Neural progenitor cell (in vitro differentiated cells): Measurements from ENCODE around the gene AADACL4. TPM values are rescaled to one million over a fixed set of nuclear protein-coding genes. Genes with fewer than 3 reads are reported as not detected.
A peak's percentile ranks its signal among the peaks of the same experiment; 100 is the strongest.
"Not testable (repeated sequence)": the region's sequence is repeated elsewhere in the genome, so short reads cannot be mapped to it uniquely, and the experiment has no call there.

Experiments used
- DNase-seq: peaks from one replicate; pipeline ENCODE4 v3.0.0-alpha.2; 2016; ENCODE audit warnings: low spot score
- H2AFZ ChIP-seq: fragments of 200-600 bp; sonication (generic); replicated peaks from 2 replicates; pipeline ENCODE4 v1.6.1; 2016; ENCODE audit warnings: antibody characterized with exemption
- H3F3A ChIP-seq: fragments of 200-600 bp; sonication (generic); 2 replicates; pipeline ENCODE4 v1.6.1; 2016; ENCODE audit warnings: antibody characterized with exemption, low read depth
- H3K27ac ChIP-seq: fragments of 200-600 bp; sonication (generic); 2 replicates; pipeline ENCODE4 v1.5.1; 2016; ENCODE audit warnings: mild to moderate bottlenecking
- H3K27me3 ChIP-seq: fragments of 200-600 bp; sonication (generic); 2 replicates; pipeline ENCODE4 v1.6.1; 2016; ENCODE audit warnings: mild to moderate bottlenecking, moderate library complexity
- H3K36me3 ChIP-seq: fragments of 200-600 bp; sonication (generic); 2 replicates; pipeline ENCODE4 v1.5.1; 2016
- H3K4me1 ChIP-seq: fragments of 200-600 bp; sonication (generic); 2 replicates; pipeline ENCODE4 v1.6.1; 2016; ENCODE audit warnings: mixed run types
- H3K4me2 ChIP-seq: fragments of 200-600 bp; sonication (generic); 2 replicates; pipeline ENCODE4 v1.6.1; 2016
- H3K4me3 ChIP-seq: fragments of 200-600 bp; sonication (generic); 2 replicates; pipeline ENCODE4 v1.5.1; 2016
- H3K79me2 ChIP-seq: fragments of 200-600 bp; sonication (generic); 2 replicates; pipeline ENCODE4 v1.6.1; 2016; ENCODE audit warnings: low read depth
- H3K9ac ChIP-seq: fragments of 200-600 bp; sonication (generic); 2 replicates; pipeline ENCODE4 v1.6.1; 2016
- H3K9me3 ChIP-seq: fragments of 200-600 bp; sonication (generic); 2 replicates; pipeline ENCODE4 v1.5.1; 2016; ENCODE audit warnings: low read depth
- H4K20me1 ChIP-seq: fragments of 200-600 bp; sonication (generic); 2 replicates; pipeline ENCODE4 v1.6.1; 2016; ENCODE audit warnings: low read depth
- H3K27ac Mint-ChIP-seq: 3 replicates; pipeline ENCODE4 v1.8.0; 2021; ENCODE audit warnings: mixed read lengths
- H3K27me3 Mint-ChIP-seq: 2 replicates; pipeline ENCODE4 v1.8.0; 2022; ENCODE audit warnings: low read depth, mild to moderate bottlenecking, inconsistent platforms, moderate library complexity, mixed read lengths; ENCODE audit not compliant: insufficient read depth
- H3K36me3 Mint-ChIP-seq: 3 replicates; pipeline ENCODE4 v1.8.0; 2021; ENCODE audit warnings: mixed read lengths
- H3K4me1 Mint-ChIP-seq: 3 replicates; pipeline ENCODE4 v1.8.0; 2021; ENCODE audit warnings: mixed read lengths
- H3K4me3 Mint-ChIP-seq: 3 replicates; pipeline ENCODE4 v1.8.0; 2021; ENCODE audit warnings: mild to moderate bottlenecking, moderate library complexity, mixed read lengths
- H3K9me3 Mint-ChIP-seq: 3 replicates; pipeline ENCODE4 v1.8.0; 2020; ENCODE audit warnings: mixed read lengths
- EZH2 ChIP-seq: fragments of 200-600 bp; sonication (generic); IDR thresholded peaks from 2 replicates; pipeline ENCODE4 v1.6.1; 2017; ENCODE audit warnings: antibody characterized with exemption, mild to moderate bottlenecking, moderate library complexity
- EZH2phosphoT487 ChIP-seq: fragments of 200-600 bp; sonication (generic); IDR thresholded peaks from 2 replicates; pipeline ENCODE4 v1.6.1; 2017; ENCODE audit warnings: antibody characterized with exemption
- total RNA-seq: library from RNA; depleted of rRNA; stranded (reverse); fragments of >200 nt; gene quantifications from 2 replicates; pipeline ENCODE4 v1.2.3, GENCODE V29; 2015; ENCODE audit warnings: low replicate concordance
- TF ChIP-seq, protein P1 (sequence below): fragments of 200-600 bp; sonication (generic); IDR thresholded peaks from 2 replicates; pipeline ENCODE4 v1.5.1; 2017; ENCODE audit warnings: antibody characterized with exemption, mild to moderate bottlenecking

AADACL4 gene
- total RNA-seq, 1 donor from 2014 or later = not detected

DNA sequence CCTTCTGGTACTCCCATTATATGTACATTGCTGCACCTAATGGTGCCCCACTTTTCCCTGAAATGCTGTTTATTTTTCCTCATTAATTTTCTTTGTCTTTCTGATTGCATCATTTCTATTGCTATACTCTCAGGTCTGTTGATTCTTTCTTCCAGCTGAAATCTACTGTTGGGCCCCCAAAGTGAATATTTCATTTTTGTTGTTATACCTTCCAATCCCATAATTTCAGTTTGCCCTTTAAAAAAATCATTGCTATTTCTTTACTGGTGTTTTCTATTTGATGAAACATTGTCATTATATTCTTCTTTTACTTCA lies 3.0 kb upstream of the AADACL4 start:
- peaks cover 4% of the 10 kb centered on the region for H3K27me3 Mint-ChIP-seq
- no peaks in the 10 kb centered on the region for H3F3A ChIP-seq
- no peaks in the 10 kb centered on the region for H3K79me2 ChIP-seq
- no peak overlapping the region for H3K4me2 ChIP-seq
- no peak overlapping the region for H3K9ac ChIP-seq
- H3K27ac ChIP-seq = no peak overlapping the region
- H3K36me3 ChIP-seq = no peaks in the 10 kb centered on the region
- no peaks in the 10 kb centered on the region for H3K27me3 ChIP-seq
- no peak overlapping the region for H3K4me3 ChIP-seq
- no peaks in the 10 kb centered on the region for H3K36me3 Mint-ChIP-seq
- TF ChIP-seq EZH2 (no peak), EZH2phosphoT487 (no peak)
- TF ChIP-seq, protein P1, sequence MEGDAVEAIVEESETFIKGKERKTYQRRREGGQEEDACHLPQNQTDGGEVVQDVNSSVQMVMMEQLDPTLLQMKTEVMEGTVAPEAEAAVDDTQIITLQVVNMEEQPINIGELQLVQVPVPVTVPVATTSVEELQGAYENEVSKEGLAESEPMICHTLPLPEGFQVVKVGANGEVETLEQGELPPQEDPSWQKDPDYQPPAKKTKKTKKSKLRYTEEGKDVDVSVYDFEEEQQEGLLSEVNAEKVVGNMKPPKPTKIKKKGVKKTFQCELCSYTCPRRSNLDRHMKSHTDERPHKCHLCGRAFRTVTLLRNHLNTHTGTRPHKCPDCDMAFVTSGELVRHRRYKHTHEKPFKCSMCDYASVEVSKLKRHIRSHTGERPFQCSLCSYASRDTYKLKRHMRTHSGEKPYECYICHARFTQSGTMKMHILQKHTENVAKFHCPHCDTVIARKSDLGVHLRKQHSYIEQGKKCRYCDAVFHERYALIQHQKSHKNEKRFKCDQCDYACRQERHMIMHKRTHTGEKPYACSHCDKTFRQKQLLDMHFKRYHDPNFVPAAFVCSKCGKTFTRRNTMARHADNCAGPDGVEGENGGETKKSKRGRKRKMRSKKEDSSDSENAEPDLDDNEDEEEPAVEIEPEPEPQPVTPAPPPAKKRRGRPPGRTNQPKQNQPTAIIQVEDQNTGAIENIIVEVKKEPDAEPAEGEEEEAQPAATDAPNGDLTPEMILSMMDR = no peak
- no peaks in the 10 kb centered on the region for H3K9me3 ChIP-seq
- no peak overlapping the region for H2AFZ ChIP-seq
- H3K4me1 ChIP-seq = peaks cover 11% of the 10 kb centered on the region
- H3K4me1 Mint-ChIP-seq = no peaks in the 10 kb centered on the region
- H4K20me1 ChIP-seq = no peaks in the 10 kb centered on the region
- DNase-seq = no peak
- H3K4me3 Mint-ChIP-seq = no peak overlapping the region
- peaks cover 36% of the 10 kb centered on the region for H3K9me3 Mint-ChIP-seq
- H3K27ac Mint-ChIP-seq = no peak overlapping the region

DNA sequence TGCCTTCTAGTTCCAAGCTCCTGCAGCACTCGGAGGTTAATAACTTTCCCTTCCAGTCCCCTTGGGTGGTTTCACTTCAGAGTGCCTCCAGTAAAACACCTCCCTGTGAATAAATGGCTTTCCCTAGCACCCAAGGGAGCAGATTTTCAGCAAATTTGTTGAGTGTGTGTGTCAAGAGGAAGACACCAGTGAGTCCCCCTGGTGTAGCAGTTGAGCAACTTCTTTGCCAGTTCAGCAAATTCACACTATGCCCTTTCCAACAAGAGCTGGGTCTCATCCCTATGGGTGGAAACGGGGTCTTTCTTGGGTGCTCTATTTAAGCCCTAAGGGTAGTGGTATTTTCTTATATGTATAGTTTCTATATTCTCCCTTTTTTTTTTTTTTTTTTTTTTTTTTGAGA lies 806 bp upstream of the AADACL4 start:
- H3K9me3 ChIP-seq = no peaks in the 10 kb centered on the region
- H3K9me3 Mint-ChIP-seq = peaks cover 36% of the 10 kb centered on the region
- H3K36me3 Mint-ChIP-seq = no peaks in the 10 kb centered on the region
- no peaks in the 10 kb centered on the region for H4K20me1 ChIP-seq
- no peaks in the 10 kb centered on the region for H3F3A ChIP-seq
- no peaks in the 10 kb centered on the region for H3K27me3 ChIP-seq
- H3K4me1 Mint-ChIP-seq = no peaks in the 10 kb centered on the region
- no peaks in the 10 kb centered on the region for H3K36me3 ChIP-seq
- TF ChIP-seq EZH2phosphoT487 (no peak), EZH2 (no peak)
- TF ChIP-seq, protein P1 = no peak
- no peak overlapping the region for H3K4me2 ChIP-seq
- no peaks in the 10 kb centered on the region for H3K4me1 ChIP-seq
- H3K27ac ChIP-seq = no peak overlapping the region
- no peaks in the 10 kb centered on the region for H3K79me2 ChIP-seq
- no peak overlapping the region for H2AFZ ChIP-seq
- H3K9ac ChIP-seq = no peak overlapping the region
- H3K27ac Mint-ChIP-seq = no peak overlapping the region
- H3K27me3 Mint-ChIP-seq = peaks cover 4% of the 10 kb centered on the region
- H3K4me3 Mint-ChIP-seq = no peak overlapping the region
- no peak for DNase-seq
- H3K4me3 ChIP-seq = no peak overlapping the region

DNA sequence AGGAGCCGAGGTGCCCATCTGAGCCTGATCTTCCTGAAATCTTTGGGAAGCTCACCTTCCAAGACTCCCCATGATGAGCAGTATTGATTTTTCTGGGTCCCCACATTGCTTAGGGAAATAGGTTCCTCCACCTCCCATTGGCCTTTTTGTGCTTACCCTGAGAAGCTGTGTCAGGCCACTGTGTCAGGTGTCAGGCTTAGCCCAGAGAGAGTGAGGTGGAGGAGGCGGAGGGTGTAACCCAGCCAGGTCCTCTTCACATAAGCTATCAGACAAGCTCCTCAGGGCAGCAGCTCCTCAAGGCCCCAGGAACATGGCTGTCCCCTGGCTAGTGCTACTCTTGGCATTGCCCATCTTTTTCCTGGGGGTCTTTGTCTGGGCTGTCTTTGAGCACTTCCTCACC lies 352 bp downstream of the AADACL4 start:
- no peak for TF ChIP-seq EZH2phosphoT487
- no peak for TF ChIP-seq EZH2
- TF ChIP-seq, protein P1 = no peak
- Mint-ChIP-seq H3K4me3 (no peak overlapping the region), H3K27me3 (peaks cover 7% of the 10 kb centered on the region), H3K36me3 (no peaks in the 10 kb centered on the region), H3K9me3 (peaks cover 28% of the 10 kb centered on the region), H3K4me1 (no peaks in the 10 kb centered on the region), H3K27ac (no peak overlapping the region)
- no peaks in the 10 kb centered on the region for H3F3A ChIP-seq
- no peak overlapping the region for H2AFZ ChIP-seq
- H3K27ac ChIP-seq = no peak overlapping the region
- no peak overlapping the region for H3K9ac ChIP-seq
- H4K20me1 ChIP-seq = no peaks in the 10 kb centered on the region
- no peaks in the 10 kb centered on the region for H3K79me2 ChIP-seq
- no peak overlapping the region for H3K4me2 ChIP-seq
- no peaks in the 10 kb centered on the region for H3K27me3 ChIP-seq
- no peak for DNase-seq
- H3K9me3 ChIP-seq = no peaks in the 10 kb centered on the region
- H3K36me3 ChIP-seq = no peaks in the 10 kb centered on the region
- no peaks in the 10 kb centered on the region for H3K4me1 ChIP-seq
- H3K4me3 ChIP-seq = no peak overlapping the region

DNA sequence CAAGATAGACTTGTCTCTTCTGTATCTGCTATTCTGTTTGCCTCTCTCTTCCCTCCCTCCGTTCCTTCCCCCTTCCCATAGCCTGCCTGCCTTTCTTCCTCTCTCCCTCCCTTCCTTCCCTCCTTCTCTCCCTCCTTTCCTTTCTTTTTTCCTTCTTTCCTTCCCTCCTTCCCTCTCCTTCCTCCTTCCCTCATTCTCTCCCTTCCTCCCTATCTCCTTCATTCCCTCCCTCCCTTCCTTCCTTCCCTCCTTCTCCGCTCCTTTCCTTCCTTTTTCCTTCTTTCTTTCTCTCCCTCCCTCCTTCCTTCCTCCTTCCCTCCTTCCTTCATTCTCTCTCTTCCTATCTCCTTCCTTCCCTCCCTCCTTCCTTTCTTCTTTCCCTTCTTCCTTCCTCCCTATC lies 944 bp downstream of the AADACL4 start:
- Histone ChIP-seq H3K4me3 (no peak overlapping the region), H3F3A (no peaks in the 10 kb centered on the region), H3K27ac (no peak overlapping the region), H3K9me3 (no peaks in the 10 kb centered on the region), H3K36me3 (no peaks in the 10 kb centered on the region), H3K4me2 (no peak overlapping the region), H4K20me1 (no peaks in the 10 kb centered on the region), H2AFZ (no peak overlapping the region), H3K27me3 (no peaks in the 10 kb centered on the region), H3K4me1 (no peaks in the 10 kb centered on the region), H3K9ac (no peak overlapping the region), H3K79me2 (no peaks in the 10 kb centered on the region)
- H3K9me3 Mint-ChIP-seq = peaks cover 22% of the 10 kb centered on the region
- TF ChIP-seq EZH2 (no peak), EZH2phosphoT487 (no peak)
- TF ChIP-seq, protein P1 = no peak
- H3K27ac Mint-ChIP-seq = no peak overlapping the region
- no peak overlapping the region for H3K4me3 Mint-ChIP-seq
- peaks cover 9% of the 10 kb centered on the region for H3K27me3 Mint-ChIP-seq
- DNase-seq = no peak
- no peaks in the 10 kb centered on the region for H3K36me3 Mint-ChIP-seq
- no peaks in the 10 kb centered on the region for H3K4me1 Mint-ChIP-seq

DNA sequence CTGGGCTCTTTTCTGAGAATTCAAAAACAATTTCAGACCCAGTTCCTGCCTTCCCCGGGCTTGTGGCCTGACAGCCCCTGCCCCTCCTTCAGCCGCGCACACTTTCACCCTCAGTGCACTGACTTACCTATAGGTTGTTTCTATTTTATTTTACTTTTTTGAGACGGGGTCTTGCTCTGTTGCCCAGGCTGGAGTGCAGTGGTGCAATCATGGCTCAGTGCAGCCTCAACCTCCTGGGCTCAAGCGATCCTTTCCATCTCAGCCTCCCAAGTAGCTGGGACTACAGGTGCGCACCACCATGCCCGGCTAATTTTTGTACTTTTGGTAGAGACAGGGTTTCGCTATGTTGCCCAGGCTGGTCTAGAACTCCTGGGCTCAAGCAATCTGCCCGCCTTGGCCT lies 1.5 kb downstream of the AADACL4 start:
- H3K27ac Mint-ChIP-seq = peak overlapping the region; percentile 46
- H3K27me3 ChIP-seq, H3K36me3 Mint-ChIP-seq, H4K20me1 ChIP-seq, H2AFZ ChIP-seq, H3K36me3 ChIP-seq, H3K9ac ChIP-seq, H3K4me3 Mint-ChIP-seq, H3K4me1 Mint-ChIP-seq, DNase-seq, H3K27ac ChIP-seq, H3K4me3 ChIP-seq, H3K9me3 ChIP-seq, H3K4me2 ChIP-seq, H3K27me3 Mint-ChIP-seq, H3K79me2 ChIP-seq, H3K4me1 ChIP-seq, H3F3A ChIP-seq: not testable (repeated sequence)
- peaks cover 17% of the 10 kb centered on the region for H3K9me3 Mint-ChIP-seq
